OCI-LY3 (cell line): ENCODE data around the gene BICDL2.

Source experiments
- H2AFZ ChIP-seq: fragments of 200-600, 300-600 bp; shearing (Covaris generic); 2 replicates; pipeline ENCODE4 v1.6.0; 2014; ENCODE audit warnings: antibody characterized with exemption, low read depth, low read length
- H3K27ac ChIP-seq: fragments of 200-600, 300-600 bp; sonication (generic); 2 replicates; pipeline ENCODE4 v1.5.1; 2014; ENCODE audit warnings: mild to moderate bottlenecking, low read length, moderate library complexity, mixed read lengths
- H3K27me3 ChIP-seq: fragments of 200-600, 300-600 bp; sonication (generic); 2 replicates; pipeline ENCODE4 v1.6.1; 2014; ENCODE audit warnings: low read depth, low read length, mixed read lengths
- H3K36me3 ChIP-seq: fragments of 200-600, 300-600 bp; sonication (generic); replicated peaks from 2 replicates; pipeline ENCODE3; 2014; ENCODE audit warnings: low read depth, low read length, mixed read lengths
- H3K4me1 ChIP-seq: fragments of 300-600, 200-600 bp; sonication (generic); 2 replicates; pipeline ENCODE4 v1.6.1; 2014; ENCODE audit warnings: low read length, mixed read lengths
- H3K4me2 ChIP-seq: fragments of 200-600, 300-600 bp; sonication (generic); 2 replicates; pipeline ENCODE4 v1.6.1; 2014; ENCODE audit warnings: low read length, mixed read lengths
- H3K4me3 ChIP-seq: fragments of 300-600, 200-600 bp; sonication (generic); 2 replicates; pipeline ENCODE4 v1.5.1; 2014; ENCODE audit warnings: antibody characterized with exemption, mild to moderate bottlenecking, low read length, moderate library complexity
- H3K79me2 ChIP-seq: fragments of 300-600, 200-600 bp; shearing (Covaris generic); 2 replicates; pipeline ENCODE4 v1.6.1; 2014; ENCODE audit warnings: mild to moderate bottlenecking, low read length, mixed read lengths
- H3K9ac ChIP-seq: fragments of 300-600, 200-600 bp; shearing (Covaris generic); 2 replicates; pipeline ENCODE4 v1.6.0; 2014; ENCODE audit warnings: mild to moderate bottlenecking, low read length, moderate library complexity
- H3K9me3 ChIP-seq: fragments of 200-600, 300-600 bp; shearing (Covaris generic); 2 replicates; pipeline ENCODE4 v1.6.1; 2014; ENCODE audit warnings: low read length, mixed read lengths; ENCODE audit not compliant: insufficient read depth
- H4K20me1 ChIP-seq: fragments of 200-600, 300-600 bp; sonication (generic); 2 replicates; pipeline ENCODE4 v1.6.1; 2016; ENCODE audit warnings: low read length, mixed read lengths; ENCODE audit not compliant: insufficient read depth
- CTCF ChIP-seq: fragments of 200-600, 300-600 bp; sonication (generic); IDR thresholded peaks from 2 replicates; pipeline ENCODE4 v1.5.1; 2014; ENCODE audit warnings: antibody characterized with exemption, low read length, low read depth
- EZH2phosphoT487 ChIP-seq: fragments of 200-600 bp; shearing (Covaris generic); IDR thresholded peaks from 2 replicates; pipeline ENCODE4 v1.6.1; 2018; ENCODE audit warnings: antibody characterized with exemption, mixed run types, low read depth

Gene BICDL2

DNA sequence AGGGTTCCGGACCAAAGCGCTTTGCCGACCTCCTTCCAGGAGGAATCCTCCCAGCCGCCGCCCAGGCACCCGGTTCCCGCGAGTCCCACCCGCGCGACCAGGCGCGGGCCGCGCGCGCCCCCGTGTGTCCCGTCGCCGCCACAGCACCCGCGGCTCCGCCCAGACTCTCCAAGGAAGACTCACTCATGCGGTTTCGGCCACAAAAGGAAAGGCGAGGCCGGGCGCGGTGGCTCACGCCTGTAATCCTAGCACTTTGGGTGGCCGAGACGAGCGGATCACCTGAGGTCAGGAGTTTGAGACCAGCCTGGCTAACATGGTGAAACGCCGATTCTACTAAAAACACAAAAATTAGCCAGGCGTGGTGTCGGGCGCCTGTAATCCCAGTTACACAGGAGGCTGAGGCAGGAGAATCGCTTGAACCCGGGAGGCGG, 53.0 kb downstream of the BICDL2 start:
- Histone ChIP-seq H3K27me3 (peaks cover 3% of the 10 kb centered on the region; the same call in 1 of the 2 replicates), H3K9me3 (no peaks in the 10 kb centered on the region), H2AFZ (peak overlapping the region; percentile 65), H3K79me2 (peaks cover 16% of the 10 kb centered on the region), H3K9ac (peak overlapping the region; percentile 57), H4K20me1 (no peaks in the 10 kb centered on the region), H3K36me3 (no peaks in the 10 kb centered on the region), H3K4me2 (peak overlapping the region; percentile 77), H3K27ac (no peak overlapping the region), H3K4me3 (peak overlapping the region; percentile 75), H3K4me1 (peaks cover 7% of the 10 kb centered on the region)
- peak; percentile 81 for TF ChIP-seq CTCF
- no peak for TF ChIP-seq EZH2phosphoT487

GRCh38 chr16:2982402-2982801, 54.3 kb downstream of the BICDL2 start:
- Histone ChIP-seq H2AFZ (no peak overlapping the region), H3K4me2 (no peak overlapping the region), H3K4me1 (peaks cover 7% of the 10 kb centered on the region), H3K27me3 (no peaks in the 10 kb centered on the region), H3K4me3 (no peak overlapping the region), H3K36me3 (peaks cover 7% of the 10 kb centered on the region), H3K9me3 (no peaks in the 10 kb centered on the region), H3K79me2 (peaks cover 27% of the 10 kb centered on the region), H4K20me1 (no peaks in the 10 kb centered on the region), H3K9ac (no peak overlapping the region), H3K27ac (no peak overlapping the region)
- TF ChIP-seq CTCF (no peak), EZH2phosphoT487 (no peak)

DNA sequence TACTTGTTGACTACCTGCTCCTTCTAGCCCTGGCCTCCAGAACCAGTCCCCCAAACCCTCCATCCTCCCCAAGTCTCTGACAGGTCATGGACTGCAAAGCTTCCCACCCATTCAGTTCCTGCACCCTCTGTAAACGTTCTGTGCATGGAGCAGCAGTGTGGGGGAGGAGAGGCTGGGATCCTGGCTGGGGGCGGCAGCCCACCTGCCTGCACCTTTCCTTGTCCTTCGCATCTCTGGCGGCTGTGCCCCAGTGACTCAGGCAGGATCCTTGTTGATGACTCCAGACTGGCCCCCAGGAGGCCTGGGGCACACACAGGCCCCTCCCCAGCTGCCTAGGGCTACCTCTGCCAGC, 54.9 kb downstream of the BICDL2 start:
- TF ChIP-seq CTCF (no peak), EZH2phosphoT487 (no peak)
- Histone ChIP-seq H3K9ac (no peak overlapping the region), H3K4me2 (no peak overlapping the region), H3K4me3 (no peak overlapping the region), H3K79me2 (peaks cover 29% of the 10 kb centered on the region), H3K27ac (no peak overlapping the region), H3K27me3 (no peaks in the 10 kb centered on the region), H2AFZ (no peak overlapping the region), H3K36me3 (peaks cover 10% of the 10 kb centered on the region), H3K9me3 (no peaks in the 10 kb centered on the region), H3K4me1 (peaks cover 7% of the 10 kb centered on the region), H4K20me1 (no peaks in the 10 kb centered on the region)

DNA sequence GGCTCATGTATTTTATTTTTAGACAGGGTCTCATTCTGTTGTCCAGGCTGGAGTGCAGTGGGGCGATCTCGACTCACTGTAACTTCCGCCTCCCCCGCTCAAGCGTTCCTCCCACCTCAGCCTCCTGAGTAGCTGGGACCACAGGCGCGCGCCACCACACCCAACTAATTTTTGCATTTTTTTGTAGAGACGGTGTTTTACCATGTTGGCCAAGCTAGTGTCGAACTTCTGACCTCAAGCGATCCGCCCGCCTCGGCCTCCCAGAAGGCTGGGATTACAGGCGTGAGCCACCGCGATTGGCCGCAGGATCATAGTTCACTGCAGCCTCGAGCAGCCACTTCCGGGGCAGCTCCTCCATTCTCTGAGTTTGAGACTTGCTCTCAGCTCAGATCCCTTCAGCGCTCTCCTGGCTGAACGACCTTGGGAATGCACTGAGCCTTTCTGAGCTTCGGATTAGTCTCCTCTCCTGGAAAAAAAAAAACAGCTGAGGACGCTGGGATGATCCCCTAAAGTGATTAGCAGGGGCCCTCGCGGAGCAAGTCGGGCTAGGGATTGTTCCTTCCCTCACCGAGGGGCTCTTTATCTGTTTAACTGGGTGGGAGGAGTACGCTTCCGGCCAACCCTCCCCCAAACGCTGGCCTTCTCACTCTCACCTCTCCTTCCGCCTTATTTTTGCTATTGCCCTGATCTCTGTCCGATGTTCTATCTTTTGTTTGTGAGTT, 55.4 kb downstream of the BICDL2 start:
- Histone ChIP-seq H3K9me3 (no peaks in the 10 kb centered on the region), H3K4me1 (peaks cover 7% of the 10 kb centered on the region), H3K4me3 (peak overlapping the region; percentile 92), H4K20me1 (no peaks in the 10 kb centered on the region), H3K9ac (peak overlapping the region; percentile 93; the same call in 1 of the 2 replicates), H3K79me2 (peaks cover 29% of the 10 kb centered on the region), H3K27me3 (no peaks in the 10 kb centered on the region), H3K4me2 (peak overlapping the region; percentile 71), H3K36me3 (peaks cover 11% of the 10 kb centered on the region), H3K27ac (no peak overlapping the region), H2AFZ (no peak overlapping the region)
- TF ChIP-seq CTCF (no peak), EZH2phosphoT487 (no peak)
